ENCODE data around the gene ASF1B. TPM values are rescaled to one million over a fixed set of nuclear protein-coding genes. Genes with fewer than 3 reads are reported as not detected.

ASF1B gene
- total RNA-seq, 1 donor from 2014 or later: 27.4 TPM

DNA sequence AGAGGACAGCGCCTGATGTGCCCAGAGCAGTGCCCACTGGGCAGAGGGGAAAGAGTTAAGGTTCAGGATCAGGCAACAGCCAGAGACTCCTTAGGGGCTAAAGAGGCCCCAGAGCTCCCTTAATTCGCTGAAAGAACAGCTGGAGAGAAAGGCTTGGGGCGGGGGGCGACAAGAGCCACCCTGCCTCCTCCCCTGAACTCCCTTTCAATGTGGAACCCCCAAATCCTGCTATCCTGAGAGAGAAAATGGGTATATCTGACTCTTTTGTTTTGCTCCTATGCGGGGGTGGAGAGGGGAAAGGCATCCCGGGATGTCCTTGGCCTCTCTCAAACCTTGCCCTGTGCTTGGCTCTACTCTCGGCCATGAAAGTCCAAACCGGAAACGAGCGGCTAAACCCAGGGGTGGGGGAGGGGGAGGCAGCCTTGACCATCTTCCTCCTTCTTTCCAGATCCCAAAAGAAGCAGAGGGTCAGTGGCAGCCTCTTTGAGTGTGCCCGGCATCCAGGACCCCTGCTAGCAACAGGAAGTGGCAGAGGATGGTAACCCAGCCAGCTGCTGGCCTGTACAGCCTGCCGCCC lies 23.5 kb downstream of the ASF1B start:
- no peak overlapping the region for H3K27ac Mint-ChIP-seq
- peak overlapping the region; percentile 59 for H3K4me3 Mint-ChIP-seq
- H3K9me3 Mint-ChIP-seq: no peaks in the 10 kb centered on the region
- TF ChIP-seq, protein P1, sequence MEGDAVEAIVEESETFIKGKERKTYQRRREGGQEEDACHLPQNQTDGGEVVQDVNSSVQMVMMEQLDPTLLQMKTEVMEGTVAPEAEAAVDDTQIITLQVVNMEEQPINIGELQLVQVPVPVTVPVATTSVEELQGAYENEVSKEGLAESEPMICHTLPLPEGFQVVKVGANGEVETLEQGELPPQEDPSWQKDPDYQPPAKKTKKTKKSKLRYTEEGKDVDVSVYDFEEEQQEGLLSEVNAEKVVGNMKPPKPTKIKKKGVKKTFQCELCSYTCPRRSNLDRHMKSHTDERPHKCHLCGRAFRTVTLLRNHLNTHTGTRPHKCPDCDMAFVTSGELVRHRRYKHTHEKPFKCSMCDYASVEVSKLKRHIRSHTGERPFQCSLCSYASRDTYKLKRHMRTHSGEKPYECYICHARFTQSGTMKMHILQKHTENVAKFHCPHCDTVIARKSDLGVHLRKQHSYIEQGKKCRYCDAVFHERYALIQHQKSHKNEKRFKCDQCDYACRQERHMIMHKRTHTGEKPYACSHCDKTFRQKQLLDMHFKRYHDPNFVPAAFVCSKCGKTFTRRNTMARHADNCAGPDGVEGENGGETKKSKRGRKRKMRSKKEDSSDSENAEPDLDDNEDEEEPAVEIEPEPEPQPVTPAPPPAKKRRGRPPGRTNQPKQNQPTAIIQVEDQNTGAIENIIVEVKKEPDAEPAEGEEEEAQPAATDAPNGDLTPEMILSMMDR (conservative IDR thresholded peaks at IDR 0.05): no peak
- peaks cover 19% of the 10 kb centered on the region for H3K4me1 Mint-ChIP-seq (ENCODE audit: unreplicated experiment)
- no peak for DNase-seq (ENCODE audit: extremely low spot score, unreplicated experiment)
- no peaks in the 10 kb centered on the region for H3K27me3 Mint-ChIP-seq
- no peaks in the 10 kb centered on the region for H3K36me3 Mint-ChIP-seq

DNA sequence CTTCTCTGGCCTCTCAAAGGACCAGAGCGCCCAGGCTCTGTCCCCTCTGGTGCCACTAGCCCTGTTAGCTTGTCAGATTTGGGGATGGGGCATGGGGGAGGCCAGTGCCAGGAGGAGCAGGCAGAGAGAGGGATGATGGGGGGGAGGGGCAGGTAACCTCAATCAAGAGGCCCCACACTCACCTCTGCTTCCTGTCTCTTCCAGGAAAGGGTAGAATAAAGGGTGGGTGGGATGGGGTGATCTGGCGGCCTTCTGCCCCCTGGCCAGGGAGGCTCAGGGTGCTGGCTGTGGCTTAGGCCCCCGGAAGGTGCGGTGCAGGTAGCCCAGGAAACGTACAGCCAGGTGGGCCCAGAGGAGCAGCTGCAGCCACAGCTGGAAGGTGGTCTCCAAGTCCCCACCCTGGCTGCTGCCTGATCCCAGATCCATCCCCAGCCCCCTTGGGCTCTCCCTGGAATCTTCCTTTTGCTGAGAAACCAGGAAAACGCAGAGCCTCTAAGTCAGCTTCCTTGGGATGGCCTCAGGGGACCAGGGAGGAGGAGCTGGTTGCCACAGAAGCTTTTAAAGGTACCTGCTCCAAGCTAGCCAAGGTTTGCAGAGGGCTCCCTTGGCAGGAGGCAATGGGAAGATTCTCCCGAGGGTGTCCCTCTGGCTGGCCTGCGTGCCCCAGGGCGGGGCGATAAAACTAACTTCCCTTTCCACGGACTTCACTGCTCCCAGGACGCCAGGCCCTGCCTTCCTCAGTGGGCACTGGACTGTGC lies 24.2 kb downstream of the ASF1B start:
- TF ChIP-seq, protein P1 (conservative IDR thresholded peaks at IDR 0.05): no peak
- DNase-seq (ENCODE audit: extremely low spot score, unreplicated experiment): no peak
- Mint-ChIP-seq H3K27ac (no peak overlapping the region), H3K27me3 (no peaks in the 10 kb centered on the region), H3K4me1 (ENCODE audit: unreplicated experiment) (peaks cover 19% of the 10 kb centered on the region), H3K9me3 (no peaks in the 10 kb centered on the region), H3K4me3 (no peak overlapping the region), H3K36me3 (no peaks in the 10 kb centered on the region)

DNA sequence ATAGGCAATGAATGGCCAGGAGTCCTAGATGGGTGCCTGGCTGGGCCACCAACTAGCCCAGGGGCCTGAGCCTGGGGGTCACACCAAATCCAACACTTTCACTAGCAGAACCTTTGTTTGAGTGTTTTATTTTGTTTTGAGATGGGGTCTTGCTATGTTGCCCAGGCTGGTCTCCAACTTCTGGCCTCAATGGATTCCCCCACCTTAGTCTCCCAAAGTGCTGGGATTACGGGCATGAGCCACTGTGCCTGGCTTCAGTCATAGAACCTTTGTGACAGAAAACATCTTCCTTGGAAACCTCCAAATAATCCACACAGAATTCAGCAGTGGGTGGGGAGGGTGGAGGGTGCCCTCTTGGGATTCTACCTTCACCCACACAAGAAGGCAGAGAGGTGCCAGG lies 24.9 kb downstream of the ASF1B start:
- H3K9me3 Mint-ChIP-seq: no peaks in the 10 kb centered on the region
- no peaks in the 10 kb centered on the region for H3K27me3 Mint-ChIP-seq
- TF ChIP-seq, protein P1 (conservative IDR thresholded peaks at IDR 0.05): no peak
- H3K4me3 Mint-ChIP-seq: no peak overlapping the region
- H3K27ac Mint-ChIP-seq: no peak overlapping the region
- DNase-seq (ENCODE audit: extremely low spot score, unreplicated experiment): no peak
- H3K36me3 Mint-ChIP-seq: no peaks in the 10 kb centered on the region
- H3K4me1 Mint-ChIP-seq (ENCODE audit: unreplicated experiment): peaks cover 16% of the 10 kb centered on the region

DNA sequence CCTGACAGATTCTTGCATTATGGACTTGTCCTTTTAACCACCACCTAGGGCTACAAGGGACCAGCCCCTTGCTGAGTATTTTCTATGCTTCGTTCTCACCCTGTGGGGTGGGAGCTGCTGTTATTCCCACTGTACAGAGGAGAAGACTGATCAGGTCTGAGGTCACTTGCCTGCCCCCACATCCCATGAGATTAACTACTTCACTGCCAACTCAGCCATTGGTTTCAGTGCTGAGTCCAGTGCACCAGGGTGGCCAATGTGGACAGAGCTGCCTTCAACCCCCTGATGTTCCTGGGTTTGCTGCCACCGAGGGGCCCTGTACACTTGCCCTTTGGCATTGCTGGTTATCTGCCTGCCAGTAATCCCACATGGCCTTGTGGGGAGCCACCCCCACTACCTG lies 25.7 kb downstream of the ASF1B start:
- H3K4me1 Mint-ChIP-seq (ENCODE audit: unreplicated experiment): peaks cover 8% of the 10 kb centered on the region
- no peak overlapping the region for H3K4me3 Mint-ChIP-seq
- H3K27me3 Mint-ChIP-seq: no peaks in the 10 kb centered on the region
- H3K9me3 Mint-ChIP-seq: no peaks in the 10 kb centered on the region
- no peak overlapping the region for H3K27ac Mint-ChIP-seq
- no peak for DNase-seq (ENCODE audit: extremely low spot score, unreplicated experiment)
- TF ChIP-seq, protein P1 (conservative IDR thresholded peaks at IDR 0.05): no peak
- no peaks in the 10 kb centered on the region for H3K36me3 Mint-ChIP-seq

DNA sequence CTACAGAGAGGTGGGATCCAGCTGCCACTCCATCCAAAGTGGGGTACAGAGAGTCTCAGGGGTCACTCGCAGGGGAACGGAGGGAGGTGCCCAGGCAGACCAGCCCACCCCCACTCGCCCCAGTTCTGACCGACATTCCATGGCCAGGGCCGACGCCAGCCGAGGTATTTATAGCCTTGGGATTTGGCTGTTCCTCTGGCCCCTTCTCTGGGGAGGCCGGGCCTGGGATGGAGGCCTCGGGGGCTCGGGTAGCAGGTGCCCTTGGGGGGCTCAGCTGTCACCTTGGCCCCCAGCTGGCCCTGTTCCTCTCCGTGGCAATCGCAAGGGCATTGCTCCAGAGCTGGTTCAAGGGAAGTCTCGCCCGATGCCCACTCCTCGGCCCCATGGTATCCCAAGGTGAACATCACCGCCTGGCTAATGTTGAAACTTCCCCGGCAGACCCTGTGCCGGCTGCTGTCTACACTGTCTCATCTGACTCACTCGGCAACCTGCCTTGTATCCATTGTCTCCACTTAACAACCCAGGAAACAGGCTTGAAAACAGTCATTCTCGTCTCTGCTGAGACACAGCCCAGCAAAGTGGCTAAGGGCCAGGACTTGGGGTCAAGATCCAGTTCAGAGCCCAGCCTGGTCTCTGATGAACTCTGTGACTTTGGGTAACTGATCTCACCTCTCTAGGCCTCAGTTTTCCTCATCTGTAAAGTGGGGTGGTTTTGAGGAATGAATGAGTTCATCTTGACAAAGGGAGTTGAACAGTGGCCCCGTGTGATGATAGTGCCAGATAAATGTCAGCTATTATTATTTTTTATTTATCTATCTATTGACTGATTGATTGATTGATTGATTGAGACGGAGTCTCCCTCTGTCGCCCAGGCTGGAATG lies 28.6 kb downstream of the ASF1B start:
- TF ChIP-seq, protein P1 (conservative IDR thresholded peaks at IDR 0.05): no peak
- DNase-seq (ENCODE audit: extremely low spot score, unreplicated experiment): no peak
- Mint-ChIP-seq H3K9me3 (no peaks in the 10 kb centered on the region), H3K36me3 (no peaks in the 10 kb centered on the region), H3K4me1 (ENCODE audit: unreplicated experiment) (peaks cover 2% of the 10 kb centered on the region), H3K4me3 (no peak overlapping the region), H3K27me3 (no peaks in the 10 kb centered on the region), H3K27ac (no peak overlapping the region)
